RWPE1 (cell line): ENCODE results near the gene MMP21.

Source experiments
- CTCF ChIA-PET: fragments of 350-600 bp; sonication (Branson Sonifier 250); formaldehyde crosslinking; extraction: SDS; loops from one replicate; lab custom pipeline; 2021; lab: Yijun Ruan, JAX
- POLR2A ChIA-PET: fragments of 400-600 bp; formaldehyde crosslinking; extraction: SDS; loops from one replicate; lab custom pipeline; 2020; ENCODE audit warnings: antibody characterized with exemption; ENCODE audit not compliant: low non-redundant PET; lab: Yijun Ruan, JAX
- DNase-seq: peaks from one replicate; pipeline ENCODE4 v3.0.0; 2012; ENCODE audit warnings: low spot score
- H3K27ac ChIP-seq: fragments of 450-650 bp; 2 replicates; pipeline ENCODE4 v1.5.1; 2017
- CTCF ChIP-seq: fragments of 450-650 bp; conservative IDR thresholded peaks from 2 replicates; pipeline ENCODE4 v1.5.1; 2017; ENCODE audit warnings: low read depth, mild to moderate bottlenecking

MMP21 gene

GRCh38 chr10:125761961-125762360 lies 13.7 kb downstream of the MMP21 start:
- POLR2A ChIA-PET = no interaction called here
- no peak for DNase-seq
- TF ChIP-seq CTCF = no peak
- no peak overlapping the region for H3K27ac ChIP-seq
- CTCF ChIA-PET = no interaction called here

- CTCF ChIA-PET = no interaction called here
- no peak for DNase-seq
- no peak for TF ChIP-seq CTCF
- POLR2A ChIA-PET = no interaction called here
- no peak overlapping the region for H3K27ac ChIP-seq
Observed at GRCh38 chr10:125757742-125758141, 17.9 kb downstream of the MMP21 start.

- no peak for TF ChIP-seq CTCF
- no peak for DNase-seq
- ChIA-PET POLR2A (no interaction called here), CTCF (no interaction called here)
- no peak overlapping the region for H3K27ac ChIP-seq
Observed at GRCh38 chr10:125756853-125757487, 18.7 kb downstream of the MMP21 start.

GRCh38 chr10:125756196-125756595 lies 19.4 kb downstream of the MMP21 start:
- TF ChIP-seq CTCF = no peak
- ChIA-PET POLR2A (no interaction called here), CTCF (interaction anchor here (0.7 kb wide), 1 partner anchor 448 kb away, joined by 3 read pairs; no protein-coding TSS in a partner anchor)
- DNase-seq = no peak
- H3K27ac ChIP-seq = no peak overlapping the region

GRCh38 chr10:125747417-125747816 lies 28.2 kb downstream of the MMP21 start:
- H3K27ac ChIP-seq = no peak overlapping the region
- no peak for TF ChIP-seq CTCF
- POLR2A ChIA-PET = no interaction called here
- CTCF ChIA-PET = interaction anchor here (0.6 kb wide), 1 partner anchor 20 kb away, joined by 4 read pairs; no protein-coding TSS in a partner anchor
- DNase-seq = no peak

- ChIA-PET CTCF (interaction anchor here (0.7 to 1.0 kb wide), 2 partner anchors 11 to 759 kb away, joined by 4 read pairs; no protein-coding TSS in a partner anchor), POLR2A (no interaction called here)
- no peak for TF ChIP-seq CTCF
- no peak overlapping the region for H3K27ac ChIP-seq
- no peak for DNase-seq
Observed at GRCh38 chr10:125744909-125745308, 30.7 kb downstream of the MMP21 start.
